HuH-7.5 (cell line): ENCODE measurements around the gene PDGFB.

Source experiments
- DNase-seq: peaks from one replicate; pipeline ENCODE4 v3.0.0; 2011; ENCODE audit warnings: low spot score

PDGFB gene

DNA sequence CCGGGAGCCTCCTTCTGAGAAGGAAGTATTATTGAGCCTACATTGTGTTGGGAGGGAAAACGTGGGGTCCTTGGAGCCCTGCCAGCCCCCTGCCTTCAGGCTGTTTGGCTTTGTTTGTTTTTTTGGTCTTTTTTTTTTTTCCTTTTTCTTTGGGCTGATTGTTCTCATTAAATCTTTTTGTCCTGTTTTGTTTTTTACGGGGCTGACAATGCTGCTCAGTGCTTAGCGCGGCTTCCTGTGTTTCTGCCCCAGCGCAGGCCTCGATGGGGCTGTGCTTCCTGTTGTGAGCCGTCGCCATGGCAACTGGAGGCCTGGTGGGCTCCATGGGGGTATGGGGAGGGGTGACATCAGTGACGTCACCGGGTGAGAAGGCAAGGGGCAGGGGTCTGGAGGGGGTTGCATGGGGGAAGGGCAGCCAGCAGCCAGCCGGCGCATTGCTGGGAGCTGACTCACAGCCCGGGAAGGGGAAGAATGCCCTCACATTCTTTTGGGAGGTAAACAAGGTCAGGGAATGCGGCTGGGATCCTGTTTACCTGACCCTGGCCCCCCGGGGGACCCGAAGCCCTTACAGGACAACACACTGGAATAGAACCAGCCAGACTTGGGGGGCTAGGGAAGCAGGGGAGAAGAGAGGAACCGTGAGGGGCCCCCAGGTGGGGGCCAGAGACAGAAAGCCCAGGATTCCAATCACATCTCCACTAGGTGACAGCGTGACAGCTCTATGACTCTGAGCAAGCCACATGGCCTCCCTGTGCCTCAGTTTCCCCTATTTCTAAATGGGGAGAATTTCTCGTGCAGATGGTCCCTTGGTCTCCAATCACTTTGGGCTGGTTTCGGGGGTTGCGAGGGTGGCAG lies 70.1 kb downstream of the PDGFB start:
- DNase-seq, result peak; percentile 59

DNA sequence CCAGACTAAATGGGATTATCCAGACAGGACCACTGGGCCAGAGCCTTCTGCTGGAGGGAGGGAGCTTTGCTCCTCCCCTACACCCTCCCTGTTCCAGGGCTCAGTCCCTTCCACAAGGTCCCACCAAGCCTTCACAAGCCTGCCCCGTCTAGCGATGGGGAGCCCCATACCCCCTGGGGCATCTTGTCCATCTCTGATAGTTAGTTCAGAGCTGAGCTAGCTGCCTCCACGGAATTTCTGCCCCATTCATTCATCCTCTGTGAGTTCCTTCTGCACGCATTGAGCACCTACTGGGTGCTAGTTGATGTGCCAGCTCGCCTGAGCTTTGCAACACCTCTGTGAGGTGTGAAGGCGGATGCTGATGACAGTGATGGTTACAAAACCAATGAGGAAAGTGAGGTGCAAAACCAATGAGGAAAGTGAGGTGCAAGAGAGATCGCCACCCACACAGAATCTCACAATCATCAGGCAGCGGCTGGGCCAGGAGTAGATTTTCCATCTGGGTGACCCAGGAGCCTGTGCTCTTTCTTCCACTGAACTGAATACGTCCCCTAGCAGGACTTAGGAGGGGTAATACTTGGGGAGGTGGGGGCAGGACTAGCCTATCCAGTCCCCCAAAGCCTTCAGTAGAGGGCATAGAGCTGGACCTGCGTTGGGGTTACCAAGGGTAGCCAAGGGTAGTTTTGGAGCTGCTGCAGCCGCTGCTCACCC lies 70.8 kb downstream of the PDGFB start:
- no peak for DNase-seq
